NCI-H524 (cell line): Measurements from ENCODE around the gene PLS3.
"Not testable (repeated sequence)": the region's sequence is repeated elsewhere in the genome, so short reads cannot be mapped to it uniquely, and the experiment has no call there.

Experiments used
- DNase-seq, 2 experiments: peaks; one replicate each; lab custom pipeline; 2025; lab: John Stamatoyannopoulos, UW

PLS3 gene

GRCh38 chrX:115609621-115610020, 48.6 kb downstream of the PLS3 start:
- DNase-seq = no peak

GRCh38 chrX:115616943-115617563, 56.1 kb downstream of the PLS3 start:
- DNase-seq = no peak

- DNase-seq = no peak
Observed at GRCh38 chrX:115622534-115622933, 61.6 kb downstream of the PLS3 start.

GRCh38 chrX:115624916-115625315, 63.9 kb downstream of the PLS3 start:
- no peak for DNase-seq

- no peak for DNase-seq
Observed at GRCh38 chrX:115625572-115626301, 64.8 kb downstream of the PLS3 start.

- DNase-seq = no peak
Observed at GRCh38 chrX:115630204-115630603, 69.2 kb downstream of the PLS3 start.

GRCh38 chrX:115632455-115632854, 71.5 kb downstream of the PLS3 start:
- no peak for DNase-seq

- DNase-seq = not testable (repeated sequence)
Observed at GRCh38 chrX:115633397-115633796, 72.4 kb downstream of the PLS3 start.

GRCh38 chrX:115639334-115639880, 78.4 kb downstream of the PLS3 start:
- no peak for DNase-seq

- DNase-seq = no peak
Observed at GRCh38 chrX:115642311-115642710, 81.3 kb downstream of the PLS3 start.

GRCh38 chrX:115642895-115643530, 82.0 kb downstream of the PLS3 start:
- peak; percentile 3 to 64 for DNase-seq

- DNase-seq = not testable (repeated sequence)
Observed at GRCh38 chrX:115644397-115644796, 83.4 kb downstream of the PLS3 start.

- no peak for DNase-seq
Observed at GRCh38 chrX:115649461-115650063, 88.6 kb downstream of the PLS3 start.

- no peak for DNase-seq
Observed at GRCh38 chrX:115650449-115650848, 89.5 kb downstream of the PLS3 start.

GRCh38 chrX:115650916-115651315, 89.9 kb downstream of the PLS3 start:
- peak; percentile 68 to 87 for DNase-seq

GRCh38 chrX:115652221-115652620, 91.2 kb downstream of the PLS3 start:
- no peak for DNase-seq

GRCh38 chrX:115665122-115665521, 104.1 kb downstream of the PLS3 start:
- DNase-seq = no peak

GRCh38 chrX:115679460-115679859, 118.5 kb downstream of the PLS3 start:
- DNase-seq = peak; percentile 56 to 83

GRCh38 chrX:115687595-115687994, 126.6 kb downstream of the PLS3 start:
- no peak for DNase-seq

- no peak for DNase-seq
Observed at GRCh38 chrX:115689931-115690330, 129.0 kb downstream of the PLS3 start.

- DNase-seq = peak; percentile 56 to 81
Observed at GRCh38 chrX:115690511-115691216, 129.7 kb downstream of the PLS3 start.

- no peak for DNase-seq
Observed at GRCh38 chrX:115693476-115693875, 132.5 kb downstream of the PLS3 start.
